ENCODE results near the gene CDH4.

DNA sequence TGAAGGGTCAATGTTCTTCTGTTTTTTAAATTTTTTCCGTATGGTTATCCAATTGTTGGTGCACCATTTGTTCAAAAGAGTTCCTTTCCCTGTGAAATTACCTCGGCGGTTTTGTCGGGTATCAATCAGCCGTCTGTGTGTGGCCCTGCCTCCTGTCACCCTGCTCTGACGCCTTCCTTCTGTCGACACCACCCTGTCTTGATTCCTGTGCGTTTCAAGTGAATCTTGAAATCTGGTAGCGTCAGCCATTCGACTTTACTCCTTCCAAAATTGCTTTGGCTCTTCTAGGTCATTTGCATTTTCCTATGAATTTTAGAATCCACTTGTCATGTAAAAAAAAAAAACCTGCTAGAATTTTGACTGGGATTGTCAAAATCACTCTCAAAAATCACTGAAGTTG is 181.1 kb downstream of the CDH4 start:
- TF ChIP-seq, protein P1, sequence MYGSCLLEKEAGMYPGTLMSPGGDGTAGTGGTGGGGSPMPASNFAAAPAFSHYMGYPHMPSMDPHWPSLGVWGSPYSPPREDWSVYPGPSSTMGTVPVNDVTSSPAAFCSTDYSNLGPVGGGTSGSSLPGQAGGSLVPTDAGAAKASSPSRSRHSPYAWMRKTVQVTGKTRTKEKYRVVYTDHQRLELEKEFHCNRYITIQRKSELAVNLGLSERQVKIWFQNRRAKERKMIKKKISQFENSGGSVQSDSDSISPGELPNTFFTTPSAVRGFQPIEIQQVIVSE (CRISPR knock-in tag; IDR thresholded peaks at IDR 0.05; ENCODE audit: borderline replicate concordance) = no peak
- TF ChIP-seq, protein P2, sequence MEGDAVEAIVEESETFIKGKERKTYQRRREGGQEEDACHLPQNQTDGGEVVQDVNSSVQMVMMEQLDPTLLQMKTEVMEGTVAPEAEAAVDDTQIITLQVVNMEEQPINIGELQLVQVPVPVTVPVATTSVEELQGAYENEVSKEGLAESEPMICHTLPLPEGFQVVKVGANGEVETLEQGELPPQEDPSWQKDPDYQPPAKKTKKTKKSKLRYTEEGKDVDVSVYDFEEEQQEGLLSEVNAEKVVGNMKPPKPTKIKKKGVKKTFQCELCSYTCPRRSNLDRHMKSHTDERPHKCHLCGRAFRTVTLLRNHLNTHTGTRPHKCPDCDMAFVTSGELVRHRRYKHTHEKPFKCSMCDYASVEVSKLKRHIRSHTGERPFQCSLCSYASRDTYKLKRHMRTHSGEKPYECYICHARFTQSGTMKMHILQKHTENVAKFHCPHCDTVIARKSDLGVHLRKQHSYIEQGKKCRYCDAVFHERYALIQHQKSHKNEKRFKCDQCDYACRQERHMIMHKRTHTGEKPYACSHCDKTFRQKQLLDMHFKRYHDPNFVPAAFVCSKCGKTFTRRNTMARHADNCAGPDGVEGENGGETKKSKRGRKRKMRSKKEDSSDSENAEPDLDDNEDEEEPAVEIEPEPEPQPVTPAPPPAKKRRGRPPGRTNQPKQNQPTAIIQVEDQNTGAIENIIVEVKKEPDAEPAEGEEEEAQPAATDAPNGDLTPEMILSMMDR (IDR thresholded peaks at IDR 0.05) = no peak
